HL-60 (cell line): Measurements from ENCODE around the gene PBX3.

Experiments
- DNase-seq, 2 experiments: peaks; one replicate each; pipeline ENCODE4 v3.0.0-alpha.2; 2010 to 2020; ENCODE audit warnings: low read depth in 1 of 2, low spot score in 1 of 2
- H3K27ac ChIP-seq: fragments of 250-450 bp; sonication (Bioruptor Pico); replicated peaks from 2 replicates; pipeline ENCODE4 v1.5.1; 2020; ENCODE audit warnings: mild to moderate bottlenecking, moderate library complexity
- H3K27me3 ChIP-seq: fragments of 250-450 bp; sonication (Bioruptor Pico); 2 replicates; pipeline ENCODE4 v1.5.1; 2021; ENCODE audit warnings: mild to moderate bottlenecking, moderate library complexity; ENCODE audit not compliant: insufficient read depth, poor library complexity, severe bottlenecking
- H3K4me3 ChIP-seq: replicated peaks from 2 replicates; pipeline ENCODE4 v1.5.1; 2011; ENCODE audit warnings: mild to moderate bottlenecking, control low read depth, low read length; ENCODE audit not compliant: insufficient read depth
- CTCF ChIP-seq: IDR thresholded peaks from one replicate; pipeline ENCODE4 v1.5.1; 2011; ENCODE audit warnings: low read length, control low read depth, inconsistent platforms; ENCODE audit not compliant: insufficient read depth
- GABPA ChIP-seq: IDR thresholded peaks from 2 replicates; pipeline ENCODE4 v1.6.1; 2012; ENCODE audit warnings: low read depth
- POLR2AphosphoS5 ChIP-seq: IDR thresholded peaks from 2 replicates; pipeline ENCODE4 v1.6.1; 2012; ENCODE audit warnings: low read depth
- REST ChIP-seq: IDR thresholded peaks from 2 replicates; pipeline ENCODE4 v1.6.1; 2012; ENCODE audit warnings: low read depth; ENCODE audit not compliant: insufficient replicate concordance
- SPI1 ChIP-seq: IDR thresholded peaks from 2 replicates; pipeline ENCODE4 v1.6.1; 2012; ENCODE audit warnings: low read depth, mild to moderate bottlenecking, borderline replicate concordance

Gene PBX3

DNA sequence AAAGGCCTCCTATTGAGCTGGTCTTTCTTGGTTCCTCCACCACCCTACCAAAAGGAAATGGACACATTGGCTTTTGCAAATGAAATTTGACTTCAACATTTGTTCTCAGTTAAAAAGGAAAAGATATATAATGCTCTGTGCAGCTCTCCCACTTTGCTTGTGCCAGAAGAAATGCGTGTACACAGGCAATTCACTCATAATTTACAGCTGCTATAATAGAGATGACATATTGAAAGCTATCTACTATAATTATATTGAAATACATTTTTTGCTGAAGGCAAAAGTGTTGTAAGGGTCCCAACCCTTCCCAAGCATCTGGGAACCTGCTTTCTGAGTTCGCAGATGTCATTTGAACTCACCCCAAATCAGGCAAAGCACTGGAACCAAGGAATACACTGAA is 173.2 kb downstream of the PBX3 start:
- TF ChIP-seq POLR2AphosphoS5 = no peak
- TF ChIP-seq CTCF = no peak
- no peak for TF ChIP-seq GABPA
- TF ChIP-seq SPI1 = no peak
- no peak for TF ChIP-seq REST
- Histone ChIP-seq H3K27me3 (no peaks in the 10 kb centered on the region), H3K4me3 (no peak overlapping the region), H3K27ac (no peak overlapping the region)
- no peak for DNase-seq

- no peak overlapping the region for H3K27ac ChIP-seq
- H3K4me3 ChIP-seq = no peak overlapping the region
- no peak for DNase-seq
- TF ChIP-seq POLR2AphosphoS5 = no peak
- no peak for TF ChIP-seq GABPA
- no peak for TF ChIP-seq REST
- H3K27me3 ChIP-seq = no peaks in the 10 kb centered on the region
Observed at GRCh38 chr9:125922854-125923253, 175.7 kb downstream of the PBX3 start.

DNA sequence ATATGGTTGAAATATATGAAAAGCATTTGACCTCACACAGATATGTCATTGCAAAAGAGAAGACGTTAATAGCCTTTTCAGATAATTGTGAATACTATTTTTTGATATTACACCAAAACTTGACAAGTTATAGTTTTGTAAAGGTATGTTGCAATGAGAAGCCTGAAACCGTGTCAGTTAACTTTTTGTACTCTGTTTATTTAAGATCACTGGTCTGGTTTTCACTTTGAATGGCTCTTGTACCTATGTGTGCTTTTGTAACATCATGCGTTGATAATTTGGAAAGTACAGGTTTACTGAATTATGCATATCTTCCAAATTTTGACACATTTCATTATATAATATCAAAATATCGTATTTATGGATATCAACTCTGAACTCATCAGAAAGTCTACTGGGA is 177.2 kb downstream of the PBX3 start:
- H3K27me3 ChIP-seq = no peaks in the 10 kb centered on the region
- no peak for TF ChIP-seq SPI1
- TF ChIP-seq REST = no peak
- no peak for TF ChIP-seq GABPA
- no peak for TF ChIP-seq POLR2AphosphoS5
- TF ChIP-seq CTCF = no peak
- no peak overlapping the region for H3K4me3 ChIP-seq
- H3K27ac ChIP-seq = no peak overlapping the region
- no peak for DNase-seq

DNA sequence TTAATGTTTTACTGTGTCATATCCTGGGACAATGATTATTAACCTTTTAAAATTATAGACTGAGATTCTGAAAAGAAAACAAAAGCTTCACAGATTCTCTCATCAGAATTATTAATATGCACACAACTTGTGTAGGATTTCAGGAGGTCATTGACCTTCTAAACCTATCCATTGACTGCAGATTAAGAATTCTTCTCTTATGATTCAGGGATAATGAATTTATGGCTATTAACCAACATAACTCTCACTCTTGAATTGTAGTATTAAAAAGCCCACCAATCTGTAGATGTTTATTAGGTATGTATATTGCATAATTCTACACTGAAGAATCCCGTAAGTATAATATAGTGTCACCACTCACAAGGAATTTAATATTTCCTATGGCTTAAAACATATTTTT is 179.8 kb downstream of the PBX3 start:
- Histone ChIP-seq H3K4me3 (no peak overlapping the region), H3K27me3 (no peaks in the 10 kb centered on the region), H3K27ac (no peak overlapping the region)
- DNase-seq = no peak
- no peak for TF ChIP-seq CTCF
- TF ChIP-seq SPI1 = no peak
- TF ChIP-seq POLR2AphosphoS5 = no peak
- no peak for TF ChIP-seq GABPA
- TF ChIP-seq REST = no peak
